Calu3 (cell line): ENCODE measurements around the gene NTRK2. TPM values are rescaled to one million over a fixed set of nuclear protein-coding genes. Genes with fewer than 3 reads are reported as not detected.

ENCODE experiments used
- BruUV-seq: library from RNA; stranded (reverse); fragments of 400-500 nt; replicated peaks from 2 replicates; lab custom pipeline; 2021; lab: Mats Ljungman, UMichigan
- CTCF ChIA-PET: fragments of 300-600 bp; sonication (Branson Sonifier 250); formaldehyde crosslinking; loops from one replicate; lab custom pipeline; 2022; ENCODE audit warnings: antibody characterized with exemption; lab: Charles Lee
- DNase-seq: peaks from one replicate; pipeline ENCODE4 v3.0.0; 2022
- H3K27ac Mint-ChIP-seq: one replicate; pipeline ENCODE4 v1.8.0; 2022; ENCODE audit warnings: mixed read lengths; ENCODE audit not compliant: unreplicated experiment
- H3K27me3 Mint-ChIP-seq: one replicate; pipeline ENCODE4 v1.8.0; 2022; ENCODE audit warnings: mixed read lengths; ENCODE audit not compliant: unreplicated experiment
- H3K36me3 Mint-ChIP-seq: one replicate; pipeline ENCODE4 v1.8.0; 2022; ENCODE audit warnings: mild to moderate bottlenecking, moderate library complexity, mixed read lengths; ENCODE audit not compliant: insufficient read depth, unreplicated experiment
- H3K4me1 Mint-ChIP-seq: one replicate; pipeline ENCODE4 v1.8.0; 2022; ENCODE audit warnings: mild to moderate bottlenecking, low read depth, mixed read lengths; ENCODE audit not compliant: unreplicated experiment
- H3K4me3 Mint-ChIP-seq: one replicate; pipeline ENCODE4 v1.8.0; 2022; ENCODE audit warnings: mild to moderate bottlenecking, low read depth, moderate library complexity, mixed read lengths; ENCODE audit not compliant: unreplicated experiment
- H3K9me3 Mint-ChIP-seq: one replicate; pipeline ENCODE4 v1.8.0; 2022; ENCODE audit warnings: low read depth, mixed read lengths; ENCODE audit not compliant: unreplicated experiment
- intact Hi-C: fragments of 100-400 bp; cut with micrococcal nuclease; formaldehyde crosslinking; loops from one replicate; pipeline ENCODE4 v1.10.0; 2022; ENCODE audit not compliant: unreplicated experiment
- total RNA-seq: library from RNA; stranded (reverse); gene quantifications from 2 replicates; pipeline ENCODE4 v1.2.3, GENCODE V29; 2022
- TF ChIP-seq, protein P1 (sequence below): fragments of 200-600 bp; IDR thresholded peaks from one replicate; pipeline ENCODE4 v1.8.0; 2022; ENCODE audit warnings: antibody characterized with exemption; ENCODE audit not compliant: unreplicated experiment

The NTRK2 gene
- total RNA-seq, 1 experiment from 2014 or later = 2.1 TPM

- H3K4me1 Mint-ChIP-seq = peaks cover 14% of the 10 kb centered on the region
- intact Hi-C loops = no loop called here
- no peak overlapping the region for H3K27ac Mint-ChIP-seq
- no peak for DNase-seq
- H3K9me3 Mint-ChIP-seq = peaks cover 4% of the 10 kb centered on the region
- no peaks in the 10 kb centered on the region for H3K27me3 Mint-ChIP-seq
- CTCF ChIA-PET = no interaction called here
- no peak overlapping the region for H3K4me3 Mint-ChIP-seq
- H3K36me3 Mint-ChIP-seq = no peaks in the 10 kb centered on the region
- no TSS peak for BruUV-seq
- TF ChIP-seq, protein P1, sequence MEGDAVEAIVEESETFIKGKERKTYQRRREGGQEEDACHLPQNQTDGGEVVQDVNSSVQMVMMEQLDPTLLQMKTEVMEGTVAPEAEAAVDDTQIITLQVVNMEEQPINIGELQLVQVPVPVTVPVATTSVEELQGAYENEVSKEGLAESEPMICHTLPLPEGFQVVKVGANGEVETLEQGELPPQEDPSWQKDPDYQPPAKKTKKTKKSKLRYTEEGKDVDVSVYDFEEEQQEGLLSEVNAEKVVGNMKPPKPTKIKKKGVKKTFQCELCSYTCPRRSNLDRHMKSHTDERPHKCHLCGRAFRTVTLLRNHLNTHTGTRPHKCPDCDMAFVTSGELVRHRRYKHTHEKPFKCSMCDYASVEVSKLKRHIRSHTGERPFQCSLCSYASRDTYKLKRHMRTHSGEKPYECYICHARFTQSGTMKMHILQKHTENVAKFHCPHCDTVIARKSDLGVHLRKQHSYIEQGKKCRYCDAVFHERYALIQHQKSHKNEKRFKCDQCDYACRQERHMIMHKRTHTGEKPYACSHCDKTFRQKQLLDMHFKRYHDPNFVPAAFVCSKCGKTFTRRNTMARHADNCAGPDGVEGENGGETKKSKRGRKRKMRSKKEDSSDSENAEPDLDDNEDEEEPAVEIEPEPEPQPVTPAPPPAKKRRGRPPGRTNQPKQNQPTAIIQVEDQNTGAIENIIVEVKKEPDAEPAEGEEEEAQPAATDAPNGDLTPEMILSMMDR = no peak
Observed at GRCh38 chr9:84974258-84974657, 304.7 kb downstream of the NTRK2 start.

- CTCF ChIA-PET = no interaction called here
- no peak overlapping the region for H3K4me3 Mint-ChIP-seq
- no peak overlapping the region for H3K27ac Mint-ChIP-seq
- peaks cover 4% of the 10 kb centered on the region for H3K9me3 Mint-ChIP-seq
- BruUV-seq = no TSS peak
- no peak for DNase-seq
- TF ChIP-seq, protein P1 = no peak
- intact Hi-C loops = no loop called here
- H3K27me3 Mint-ChIP-seq = no peaks in the 10 kb centered on the region
- no peaks in the 10 kb centered on the region for H3K36me3 Mint-ChIP-seq
- peaks cover 12% of the 10 kb centered on the region for H3K4me1 Mint-ChIP-seq
Observed at GRCh38 chr9:84974855-84975254, 305.3 kb downstream of the NTRK2 start.

GRCh38 chr9:84975926-84976325, 306.4 kb downstream of the NTRK2 start:
- Mint-ChIP-seq H3K27me3 (no peaks in the 10 kb centered on the region), H3K4me3 (no peak overlapping the region), H3K36me3 (no peaks in the 10 kb centered on the region), H3K27ac (no peak overlapping the region), H3K4me1 (peaks cover 8% of the 10 kb centered on the region), H3K9me3 (peaks cover 4% of the 10 kb centered on the region)
- CTCF ChIA-PET = interaction anchor here (0.5 kb wide), 1 partner anchor 1282 kb away, joined by 3 read pairs; no protein-coding TSS in a partner anchor
- intact Hi-C loops = no loop called here
- TF ChIP-seq, protein P1 = no peak
- BruUV-seq = no TSS peak
- no peak for DNase-seq

GRCh38 chr9:84978661-84979060, 309.1 kb downstream of the NTRK2 start:
- no peak overlapping the region for H3K4me3 Mint-ChIP-seq
- TF ChIP-seq, protein P1 = no peak
- CTCF ChIA-PET = no interaction called here
- H3K9me3 Mint-ChIP-seq = no peaks in the 10 kb centered on the region
- H3K36me3 Mint-ChIP-seq = no peaks in the 10 kb centered on the region
- H3K4me1 Mint-ChIP-seq = no peaks in the 10 kb centered on the region
- BruUV-seq = no TSS peak
- intact Hi-C loops = no loop called here
- no peaks in the 10 kb centered on the region for H3K27me3 Mint-ChIP-seq
- no peak overlapping the region for H3K27ac Mint-ChIP-seq
- DNase-seq = no peak
